C4-2B (cell line): ENCODE results near the gene ADM.

Experiments
- ZFX ChIP-seq: fragments of 450-650 bp; IDR thresholded peaks from 2 replicates; pipeline ENCODE4 v1.6.1; 2017
- TF ChIP-seq, protein P1 (sequence below): fragments of 450-650 bp; conservative IDR thresholded peaks from 2 replicates; pipeline ENCODE4 v1.5.1; 2017; ENCODE audit warnings: mild to moderate bottlenecking

DNA sequence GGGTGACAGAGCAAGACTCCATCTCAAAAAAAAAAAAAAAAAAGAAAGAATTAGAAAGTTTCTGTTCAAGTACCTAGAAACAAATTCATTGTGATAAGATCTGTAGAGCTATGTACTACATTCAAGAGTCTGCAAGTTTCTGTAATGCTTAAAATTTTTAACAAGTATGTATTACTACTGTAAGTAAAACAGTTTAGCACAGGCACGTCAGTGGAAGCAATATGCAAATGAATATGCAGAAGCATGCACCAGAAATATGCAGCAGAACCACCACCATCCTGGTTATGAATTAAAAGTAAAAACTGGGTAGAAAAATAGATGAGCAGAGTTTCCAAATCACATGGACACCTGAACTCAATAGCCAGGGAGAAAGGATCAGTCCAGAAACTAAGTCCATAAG, 30.1 kb upstream of the ADM start:
- TF ChIP-seq, protein P1, sequence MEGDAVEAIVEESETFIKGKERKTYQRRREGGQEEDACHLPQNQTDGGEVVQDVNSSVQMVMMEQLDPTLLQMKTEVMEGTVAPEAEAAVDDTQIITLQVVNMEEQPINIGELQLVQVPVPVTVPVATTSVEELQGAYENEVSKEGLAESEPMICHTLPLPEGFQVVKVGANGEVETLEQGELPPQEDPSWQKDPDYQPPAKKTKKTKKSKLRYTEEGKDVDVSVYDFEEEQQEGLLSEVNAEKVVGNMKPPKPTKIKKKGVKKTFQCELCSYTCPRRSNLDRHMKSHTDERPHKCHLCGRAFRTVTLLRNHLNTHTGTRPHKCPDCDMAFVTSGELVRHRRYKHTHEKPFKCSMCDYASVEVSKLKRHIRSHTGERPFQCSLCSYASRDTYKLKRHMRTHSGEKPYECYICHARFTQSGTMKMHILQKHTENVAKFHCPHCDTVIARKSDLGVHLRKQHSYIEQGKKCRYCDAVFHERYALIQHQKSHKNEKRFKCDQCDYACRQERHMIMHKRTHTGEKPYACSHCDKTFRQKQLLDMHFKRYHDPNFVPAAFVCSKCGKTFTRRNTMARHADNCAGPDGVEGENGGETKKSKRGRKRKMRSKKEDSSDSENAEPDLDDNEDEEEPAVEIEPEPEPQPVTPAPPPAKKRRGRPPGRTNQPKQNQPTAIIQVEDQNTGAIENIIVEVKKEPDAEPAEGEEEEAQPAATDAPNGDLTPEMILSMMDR = no peak
- TF ChIP-seq ZFX = no peak
